Neural cell (in vitro differentiated cells): ENCODE results near the gene GNAT2. TPM values are rescaled to one million over a fixed set of nuclear protein-coding genes. Genes with fewer than 3 reads are reported as not detected.

ENCODE experiments used
- H2AFZ ChIP-seq: fragments of 200-600, 300-800 bp; sonication (generic), shearing (Covaris generic); 2 replicates; pipeline ENCODE4 v1.6.0; 2014; ENCODE audit warnings: low read depth, mild to moderate bottlenecking, antibody characterized with exemption, low read length, moderate library complexity
- H3F3A ChIP-seq: fragments of 200-600 bp; shearing (Covaris generic); 2 replicates; pipeline ENCODE4 v1.6.1; 2016; ENCODE audit warnings: mild to moderate bottlenecking, moderate library complexity, mixed read lengths, antibody characterized with exemption, low read length; ENCODE audit not compliant: insufficient read depth, poor library complexity, severe bottlenecking
- H3K27ac ChIP-seq: fragments of 200-600, 300-800 bp; sonication (generic), shearing (Covaris generic); 2 replicates; pipeline ENCODE4 v1.5.1; 2014; ENCODE audit warnings: mild to moderate bottlenecking, low read length, moderate library complexity
- H3K27me3 ChIP-seq: fragments of 300-800, 200-600 bp; sonication (generic), shearing (Covaris generic); 2 replicates; pipeline ENCODE4 v1.6.0; 2014; ENCODE audit warnings: mild to moderate bottlenecking, low read depth, low read length, moderate library complexity; ENCODE audit not compliant: insufficient read depth
- H3K36me3 ChIP-seq: fragments of 300-800, 200-600 bp; sonication (generic), shearing (Covaris generic); 2 replicates; pipeline ENCODE4 v1.5.1; 2014; ENCODE audit warnings: mild to moderate bottlenecking, antibody characterized with exemption, low read length, moderate library complexity; ENCODE audit not compliant: insufficient read depth
- H3K4me2 ChIP-seq: fragments of 300-800, 200-600 bp; sonication (generic), shearing (Covaris generic); 2 replicates; pipeline ENCODE4 v1.6.0; 2014; ENCODE audit warnings: mild to moderate bottlenecking, low read length
- H3K4me3 ChIP-seq: fragments of 300-800, 200-600 bp; sonication (generic), shearing (Covaris generic); 2 replicates; pipeline ENCODE4 v1.5.1; 2014; ENCODE audit warnings: mild to moderate bottlenecking, low read length, moderate library complexity
- H3K79me2 ChIP-seq: fragments of 200-600 bp; shearing (Covaris generic); replicated peaks from 2 replicates; pipeline ENCODE4 v1.6.0; 2014; ENCODE audit warnings: mild to moderate bottlenecking, low read length, moderate library complexity; ENCODE audit not compliant: insufficient read depth
- H3K9ac ChIP-seq: fragments of 300-800, 200-600 bp; sonication (generic), shearing (Covaris generic); 2 replicates; pipeline ENCODE4 v1.6.1; 2016; ENCODE audit warnings: mild to moderate bottlenecking, low read length, mixed read lengths
- H3K9me2 ChIP-seq: fragments of 200-600 bp; shearing (Covaris generic); 2 replicates; pipeline ENCODE4 v1.6.1; 2016; ENCODE audit warnings: mild to moderate bottlenecking, low read length, mixed read lengths; ENCODE audit not compliant: insufficient read depth
- H3K9me3 ChIP-seq: fragments of 200-600, 300-800 bp; sonication (generic), shearing (Covaris generic); 2 replicates; pipeline ENCODE4 v1.6.1; 2016; ENCODE audit warnings: mild to moderate bottlenecking, mixed run types, low read length, moderate library complexity, mixed read lengths
- H4K20me1 ChIP-seq: fragments of 200-600 bp; shearing (Covaris generic); 2 replicates; pipeline ENCODE4 v1.6.1; 2016; ENCODE audit warnings: mild to moderate bottlenecking, mixed run types; ENCODE audit not compliant: insufficient read depth
- EP300 ChIP-seq: fragments of 450-650 bp; conservative IDR thresholded peaks from 2 replicates; pipeline ENCODE4 v1.6.1; 2014; ENCODE audit warnings: antibody characterized with exemption, mild to moderate bottlenecking, moderate library complexity; ENCODE audit not compliant: poor library complexity, severe bottlenecking
- EZH2 ChIP-seq: fragments of 200-600, 300-800 bp; shearing (Covaris generic), sonication (generic); IDR thresholded peaks from 2 replicates; pipeline ENCODE4 v1.6.1; 2014; ENCODE audit warnings: antibody characterized with exemption, low read length, borderline replicate concordance, mild to moderate bottlenecking; ENCODE audit not compliant: insufficient read depth, poor library complexity, severe bottlenecking
- MXI1 ChIP-seq: fragments of 450-650 bp; conservative IDR thresholded peaks from 2 replicates; pipeline ENCODE4 v1.6.1; 2014; ENCODE audit warnings: antibody characterized with exemption, mild to moderate bottlenecking; ENCODE audit not compliant: poor library complexity, severe bottlenecking
- POLR2AphosphoS5 ChIP-seq: IDR thresholded peaks from 2 replicates; pipeline ENCODE4 v1.6.1; 2012
- RAD21 ChIP-seq: fragments of 450-650 bp; conservative IDR thresholded peaks from 2 replicates; pipeline ENCODE4 v1.6.1; 2014; ENCODE audit warnings: antibody characterized with exemption, mild to moderate bottlenecking, moderate library complexity
- REST ChIP-seq: IDR thresholded peaks from 2 replicates; pipeline ENCODE4 v1.6.1; 2012; ENCODE audit warnings: borderline replicate concordance
- SMC3 ChIP-seq: fragments of 450-650 bp; conservative IDR thresholded peaks from 2 replicates; pipeline ENCODE4 v1.6.1; 2014; ENCODE audit warnings: antibody characterized with exemption, mild to moderate bottlenecking, moderate library complexity; ENCODE audit not compliant: poor library complexity
- TAF1 ChIP-seq: IDR thresholded peaks from 2 replicates; pipeline ENCODE4 v1.6.1; 2012; ENCODE audit warnings: low read depth
- polyA plus RNA-seq: library from polyadenylated mRNA; depleted of rRNA; stranded (reverse); fragments of >200 nt; gene quantifications from 2 replicates; pipeline ENCODE4 v1.2.3, GENCODE V29; 2014
- TF ChIP-seq, protein P1 (sequence below): fragments of 450-650 bp; IDR thresholded peaks from 2 replicates; pipeline ENCODE4 v1.5.1; 2014; ENCODE audit warnings: antibody characterized with exemption, mild to moderate bottlenecking, moderate library complexity; ENCODE audit not compliant: poor library complexity, severe bottlenecking

GNAT2 gene
- polyA plus RNA-seq, 1 donor from 2014 or later, result 1.5 TPM

DNA sequence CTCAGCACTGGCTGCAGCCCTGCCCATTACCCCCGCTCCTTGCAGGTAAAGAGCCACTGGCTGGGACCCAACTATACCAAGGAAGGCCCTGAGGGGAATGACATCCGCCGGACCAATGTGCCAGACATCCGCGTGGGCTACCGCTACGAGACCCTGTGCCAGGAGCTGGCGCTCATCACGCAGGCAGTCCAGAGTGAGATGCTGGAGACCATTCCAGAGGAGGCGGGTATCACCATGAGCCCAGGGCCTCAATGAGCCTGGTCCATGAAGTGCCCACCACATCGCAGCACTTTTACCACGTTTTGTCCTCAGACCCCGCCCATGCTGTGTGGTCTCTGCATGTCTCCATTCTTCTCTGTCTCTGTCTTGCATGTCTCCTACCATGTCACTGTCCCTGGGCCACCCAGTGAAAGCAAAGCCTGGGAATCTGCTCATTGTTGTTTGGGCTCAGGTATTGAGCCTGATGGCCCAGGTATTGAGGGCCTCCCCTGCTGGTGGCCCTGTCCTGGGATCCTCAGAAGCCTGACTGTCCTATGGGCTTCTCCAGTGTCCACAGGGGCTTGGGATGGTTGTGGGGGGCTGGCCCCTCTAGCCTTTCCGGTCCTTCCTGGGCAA, 11.6 kb upstream of the GNAT2 start:
- H3K4me2 ChIP-seq, result no peak overlapping the region
- TF ChIP-seq POLR2AphosphoS5 (no peak), RAD21 (no peak), SMC3 (no peak), EP300 (no peak), EZH2 (no peak), REST (no peak), TAF1 (no peak), MXI1 (no peak)
- TF ChIP-seq, protein P1, sequence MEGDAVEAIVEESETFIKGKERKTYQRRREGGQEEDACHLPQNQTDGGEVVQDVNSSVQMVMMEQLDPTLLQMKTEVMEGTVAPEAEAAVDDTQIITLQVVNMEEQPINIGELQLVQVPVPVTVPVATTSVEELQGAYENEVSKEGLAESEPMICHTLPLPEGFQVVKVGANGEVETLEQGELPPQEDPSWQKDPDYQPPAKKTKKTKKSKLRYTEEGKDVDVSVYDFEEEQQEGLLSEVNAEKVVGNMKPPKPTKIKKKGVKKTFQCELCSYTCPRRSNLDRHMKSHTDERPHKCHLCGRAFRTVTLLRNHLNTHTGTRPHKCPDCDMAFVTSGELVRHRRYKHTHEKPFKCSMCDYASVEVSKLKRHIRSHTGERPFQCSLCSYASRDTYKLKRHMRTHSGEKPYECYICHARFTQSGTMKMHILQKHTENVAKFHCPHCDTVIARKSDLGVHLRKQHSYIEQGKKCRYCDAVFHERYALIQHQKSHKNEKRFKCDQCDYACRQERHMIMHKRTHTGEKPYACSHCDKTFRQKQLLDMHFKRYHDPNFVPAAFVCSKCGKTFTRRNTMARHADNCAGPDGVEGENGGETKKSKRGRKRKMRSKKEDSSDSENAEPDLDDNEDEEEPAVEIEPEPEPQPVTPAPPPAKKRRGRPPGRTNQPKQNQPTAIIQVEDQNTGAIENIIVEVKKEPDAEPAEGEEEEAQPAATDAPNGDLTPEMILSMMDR, result no peak
- no peaks in the 10 kb centered on the region for H3K79me2 ChIP-seq
- H3K9ac ChIP-seq, result no peak overlapping the region
- no peaks in the 10 kb centered on the region for H3K36me3 ChIP-seq
- no peaks in the 10 kb centered on the region for H3K9me2 ChIP-seq
- H3K9me3 ChIP-seq, result no peaks in the 10 kb centered on the region
- no peak overlapping the region for H3K4me3 ChIP-seq
- no peaks in the 10 kb centered on the region for H3F3A ChIP-seq
- no peaks in the 10 kb centered on the region for H3K27me3 ChIP-seq
- no peak overlapping the region for H2AFZ ChIP-seq
- no peak overlapping the region for H3K27ac ChIP-seq
- no peaks in the 10 kb centered on the region for H4K20me1 ChIP-seq

DNA sequence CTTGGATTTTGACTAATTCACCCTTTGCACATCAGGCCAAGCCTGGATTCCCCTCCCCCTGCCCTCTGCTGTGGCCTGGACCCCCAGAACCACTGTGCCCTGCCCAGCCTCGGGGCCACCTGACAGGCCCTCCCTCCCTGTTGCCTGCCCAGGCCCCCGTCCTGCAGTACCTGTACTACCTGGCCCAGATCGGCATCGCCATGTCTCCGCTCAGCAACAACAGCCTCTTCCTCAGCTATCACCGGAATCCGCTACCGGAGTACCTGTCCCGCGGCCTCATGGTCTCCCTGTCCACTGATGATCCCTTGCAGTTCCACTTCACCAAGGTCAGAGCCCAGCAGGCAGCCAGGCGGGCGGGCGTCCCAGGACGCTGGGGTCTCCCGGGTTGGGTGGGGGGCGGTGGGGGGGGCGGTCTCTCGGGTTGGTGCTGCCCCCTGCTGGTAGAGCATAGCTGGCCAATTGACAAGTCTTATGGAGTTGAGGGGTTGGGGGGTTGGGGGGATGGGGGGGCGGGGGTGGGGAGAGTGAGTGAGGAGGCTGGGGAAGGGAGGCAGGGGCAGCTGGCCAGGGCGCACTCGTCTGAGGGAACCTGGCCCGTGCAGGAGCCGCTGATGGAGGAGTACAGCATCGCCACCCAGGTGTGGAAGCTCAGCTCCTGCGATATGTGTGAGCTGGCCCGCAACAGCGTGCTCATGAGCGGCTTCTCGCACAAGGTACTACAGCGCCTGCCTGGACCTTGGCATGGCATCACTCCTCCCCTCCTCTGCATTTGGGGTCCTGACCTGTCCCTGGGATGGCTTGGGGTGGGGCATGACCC, 10.9 kb upstream of the GNAT2 start:
- no peaks in the 10 kb centered on the region for H3K36me3 ChIP-seq
- no peak overlapping the region for H2AFZ ChIP-seq
- no peaks in the 10 kb centered on the region for H3K27me3 ChIP-seq

More for the DNA sequence above, 10.9 kb upstream of the GNAT2 start:
- Histone ChIP-seq H3K4me2 (no peak overlapping the region), H3F3A (no peaks in the 10 kb centered on the region), H3K9ac (no peak overlapping the region), H3K79me2 (no peaks in the 10 kb centered on the region), H3K9me3 (no peaks in the 10 kb centered on the region), H3K9me2 (no peaks in the 10 kb centered on the region), H3K27ac (no peak overlapping the region), H3K4me3 (no peak overlapping the region), H4K20me1 (no peaks in the 10 kb centered on the region)
- TF ChIP-seq EP300, result no peak
- TF ChIP-seq TAF1, result no peak
- no peak for TF ChIP-seq EZH2
- no peak for TF ChIP-seq POLR2AphosphoS5
- TF ChIP-seq, protein P1, result no peak
- TF ChIP-seq SMC3, result no peak
- TF ChIP-seq REST, result no peak
- no peak for TF ChIP-seq RAD21
- TF ChIP-seq MXI1, result no peak
